HG03095 (cell line): ENCODE results near the gene TSC22D1.
"Not testable (repeated sequence)": the region's sequence is repeated elsewhere in the genome, so short reads cannot be mapped to it uniquely, and the experiment has no call there.

Source experiments
- ATAC-seq: cut with Tn5 transposase; IDR thresholded peaks from one replicate; pipeline ENCODE4 v1.9.1; 2021; ENCODE audit warnings: moderate library complexity; ENCODE audit not compliant: unreplicated experiment

Gene TSC22D1

GRCh38 chr13:44456212-44456611 lies 119.9 kb downstream of the TSC22D1 start:
- ATAC-seq = not testable (repeated sequence)

GRCh38 chr13:44455769-44456168 lies 120.4 kb downstream of the TSC22D1 start:
- ATAC-seq = no peak

GRCh38 chr13:44453881-44454280 lies 122.2 kb downstream of the TSC22D1 start:
- no peak for ATAC-seq

GRCh38 chr13:44453069-44453468 lies 123.1 kb downstream of the TSC22D1 start:
- no peak for ATAC-seq

GRCh38 chr13:44452418-44452817 lies 123.7 kb downstream of the TSC22D1 start:
- no peak for ATAC-seq

- ATAC-seq = no peak
Measured at GRCh38 chr13:44451651-44452050, 124.5 kb downstream of the TSC22D1 start.

- ATAC-seq = no peak
Measured at GRCh38 chr13:44451126-44451525, 125.0 kb downstream of the TSC22D1 start.

GRCh38 chr13:44449999-44450821 lies 125.9 kb downstream of the TSC22D1 start:
- ATAC-seq = no peak

- no peak for ATAC-seq
Measured at GRCh38 chr13:44448875-44449274, 127.3 kb downstream of the TSC22D1 start.

- no peak for ATAC-seq
Measured at GRCh38 chr13:44448373-44448772, 127.8 kb downstream of the TSC22D1 start.

- ATAC-seq = no peak
Measured at GRCh38 chr13:44447783-44448321, 128.3 kb downstream of the TSC22D1 start.

- ATAC-seq = no peak
Measured at GRCh38 chr13:44440046-44440608, 136.0 kb downstream of the TSC22D1 start.

- no peak for ATAC-seq
Measured at GRCh38 chr13:44439452-44440024, 136.6 kb downstream of the TSC22D1 start.

- no peak for ATAC-seq
Measured at GRCh38 chr13:44438234-44438579, 137.9 kb downstream of the TSC22D1 start.

GRCh38 chr13:44437356-44438233 lies 138.5 kb downstream of the TSC22D1 start:
- no peak for ATAC-seq

GRCh38 chr13:44436589-44437337 lies 139.4 kb downstream of the TSC22D1 start:
- ATAC-seq = no peak

GRCh38 chr13:44435919-44436510 lies 140.1 kb downstream of the TSC22D1 start:
- ATAC-seq = no peak

- ATAC-seq = peak; percentile 55
Measured at GRCh38 chr13:44435142-44435918, 140.8 kb downstream of the TSC22D1 start.

- no peak for ATAC-seq
Measured at GRCh38 chr13:44434766-44435141, 141.4 kb downstream of the TSC22D1 start.
